K562 (cell line): ENCODE results near the gene DRAXIN. TPM values are rescaled to one million over a fixed set of nuclear protein-coding genes. Genes with fewer than 3 reads are reported as not detected.

ENCODE experiments used
- BCLAF1 ChIP-seq, 2 experiments: fragments of 450-650 bp in 1 of 2; IDR thresholded peaks; 2 replicates each; pipeline ENCODE4 v1.6.1; 2011 to 2017; ENCODE audit warnings: low read depth in 2 of 2, antibody characterized with exemption in 1 of 2, borderline replicate concordance in 1 of 2, low read length in 1 of 2, mild to moderate bottlenecking in 1 of 2, mixed read lengths in 1 of 2; ENCODE audit not compliant: control insufficient read depth in 1 of 2
- CC2D1A ChIP-seq: fragments of 450-650 bp; IDR thresholded peaks from 2 replicates; pipeline ENCODE4 v1.6.1; 2017; ENCODE audit warnings: mild to moderate bottlenecking
- DPF2 ChIP-seq: fragments of 450-650 bp; IDR thresholded peaks from 2 replicates; pipeline ENCODE4 v1.6.1; 2016
- ETS1 ChIP-seq: conservative IDR thresholded peaks from 2 replicates; pipeline ENCODE4 v1.6.1; 2011; ENCODE audit warnings: low read depth, mild to moderate bottlenecking, low read length; ENCODE audit not compliant: control insufficient read depth
- HMG20A ChIP-seq: fragments of 450-650 bp; formaldehyde crosslinking; conservative IDR thresholded peaks from 2 replicates; pipeline ENCODE4 v1.4.0; 2020; ENCODE audit warnings: mild to moderate bottlenecking, mixed read lengths
- HNRNPK ChIP-seq: fragments of 200-400 bp; formaldehyde crosslinking; IDR thresholded peaks from one replicate; pipeline ENCODE4 v1.6.1; 2018; ENCODE audit warnings: mild to moderate bottlenecking, low read depth, low read length; ENCODE audit not compliant: poor library complexity, severe bottlenecking
- MAZ ChIP-seq, 2 experiments: fragments of 450-650 bp in 1 of 2; sonication (generic) in 1 of 2; formaldehyde crosslinking; IDR thresholded peaks in 1 of 2; conservative IDR thresholded peaks in 1 of 2; 2 replicates each; pipeline versions ENCODE4 v1.4.0 to v1.5.0; 2020; ENCODE audit warnings: mild to moderate bottlenecking in 1 of 2, missing genetic modification reagents in 1 of 2
- NR4A1 ChIP-seq, 2 experiments: fragments of 250-450 bp in 1 of 2; fragments of 450-650 bp in 1 of 2; sonication (Bioruptor Pico) in 1 of 2; IDR thresholded peaks; 2 replicates each; pipeline versions ENCODE4 v1.4.0 to v1.6.1; 2016 to 2020; ENCODE audit warnings: mild to moderate bottlenecking in 2 of 2, missing compliant biosample characterization in 1 of 2, missing genetic modification characterization in 1 of 2, moderate library complexity in 1 of 2
- POLR2B ChIP-seq: fragments of 450-650 bp; IDR thresholded peaks from 2 replicates; pipeline ENCODE4 v1.6.1; 2018; ENCODE audit warnings: low read depth; ENCODE audit not compliant: partially characterized antibody
- POU5F1 ChIP-seq: fragments of 150-350 bp; IDR thresholded peaks from 2 replicates; pipeline ENCODE4 v1.6.1; 2014; ENCODE audit warnings: borderline replicate concordance, low read length, low read depth, mild to moderate bottlenecking; ENCODE audit not compliant: partially characterized antibody
- RNF2 ChIP-seq: sonication (generic); IDR thresholded peaks from 2 replicates; pipeline ENCODE4 v1.6.1; 2016
- SNAPC5 ChIP-seq: fragments of 250-450 bp; sonication (Bioruptor Pico); IDR thresholded peaks from 2 replicates; pipeline ENCODE4 v1.8.0; 2021; ENCODE audit warnings: moderate library complexity, mild to moderate bottlenecking, inconsistent platforms
- TGIF2 ChIP-seq: sonication (generic); formaldehyde crosslinking; IDR thresholded peaks from 2 replicates; pipeline ENCODE4 v1.8.1; 2022; ENCODE audit warnings: mild to moderate bottlenecking, missing genetic modification reagents, moderate library complexity
- ZKSCAN8 ChIP-seq: fragments of 200-800 bp; sonication (Bioruptor generic); IDR thresholded peaks from 2 replicates; pipeline ENCODE4 v1.6.1; 2016; ENCODE audit warnings: missing genetic modification characterization, missing compliant biosample characterization
- ZNF512 ChIP-seq: IDR thresholded peaks from 2 replicates; pipeline ENCODE4 v1.6.1; 2016; ENCODE audit warnings: missing genetic modification characterization, missing compliant biosample characterization
- ZNF740 ChIP-seq, 3 experiments: fragments of 200-800 bp in 1 of 3; sonication (Bioruptor generic) in 1 of 3; sonication (generic) in 1 of 3; formaldehyde crosslinking in 1 of 3; IDR thresholded peaks; 2 replicates each; pipeline versions ENCODE4 v1.6.1 to v1.8.0; 2016 to 2022; ENCODE audit warnings: mild to moderate bottlenecking in 2 of 3, missing compliant biosample characterization in 2 of 3, missing genetic modification characterization in 2 of 3, missing genetic modification reagents in 1 of 3
- ZNF830 ChIP-seq: fragments of 250-450 bp; sonication (Bioruptor Pico); IDR thresholded peaks from 2 replicates; pipeline ENCODE4 v1.5.0; 2021; ENCODE audit warnings: mild to moderate bottlenecking
- polyA plus RNA-seq, 8 experiments: library from polyadenylated mRNA; depleted of rRNA in 4 of 8; stranded (reverse) in 5 of 8; unstranded in 3 of 8; fragments of >200 nt; fragmentation: Nextera tagmentation in 2 of 8; fragmentation: Illumina TruSeq in 1 of 8; extraction: Ambion mirVana in 2 of 8; extraction: Trizol in 1 of 8; gene quantifications; 2 replicates each; pipeline versions ENCODE4 v1.2.1 to v1.2.3, GENCODE V29; 2011 to 2014; ENCODE audit warnings: inconsistent platforms in 1 of 8, missing spikeins in 1 of 8
- total RNA-seq, 7 experiments: library from RNA; depleted of rRNA in 6 of 7; stranded (reverse); fragments of >200 nt in 6 of 7; fragmentation: Illumina TruSeq in 2 of 7; extraction: Trizol in 2 of 7; gene quantifications; 2 replicates each; pipeline versions ENCODE4 v1.2.1 to v1.2.3, GENCODE V29; 2011 to 2021; ENCODE audit warnings: low replicate concordance in 1 of 7

Gene DRAXIN
- total and polyA plus RNA-seq, 9 of the 15 experiments (the other 6 are each of a cell fraction or from before 2014, with no cell fraction given): 0.01 to 0.04 (median 0.01) TPM; not detected in 6

GRCh38 chr1:11648732-11649158, 42.8 kb upstream of the DRAXIN start (continued):
- no peak for TF ChIP-seq SNAPC5 (CRISPR knock-in tag)
- TF ChIP-seq CC2D1A: no peak
- TF ChIP-seq RNF2: no peak
- no peak for TF ChIP-seq BCLAF1 (IDR thresholded peaks at IDR 0.05; ENCODE audit: borderline replicate concordance in 1 of 2, control insufficient read depth in 1 of 2, low read depth in 2 of 2, low read length in 1 of 2)
- TF ChIP-seq HNRNPK: no peak
- no peak for TF ChIP-seq HMG20A (CRISPR knock-in tag)
- no peak for TF ChIP-seq POLR2B
- no peak for TF ChIP-seq POU5F1
- no peak for TF ChIP-seq ZNF512
- no peak for TF ChIP-seq ZNF830 (CRISPR knock-in tag)
- TF ChIP-seq TGIF2 (CRISPR knock-in tag): no peak
- 0 out of 4 replicates have a peak, but pooled peaks of 1 of the 2 experiments have one; percentile 5 for TF ChIP-seq MAZ (CRISPR knock-in tag; conservative IDR thresholded peaks at IDR 0.05 in 1 of 2, IDR thresholded peaks at IDR 0.05 in 1 of 2)
- peak; percentile 36; the same call in 1 of the 2 replicates for TF ChIP-seq ZNF740 (CRISPR knock-in tag; IDR thresholded peaks at IDR 0.05)
- TF ChIP-seq ZNF740 (tag; IDR thresholded peaks at IDR 0.05): no peak
- no peak for TF ChIP-seq ETS1
- TF ChIP-seq ZKSCAN8: no peak
- TF ChIP-seq DPF2: no peak
- TF ChIP-seq NR4A1 (CRISPR knock-in tag; IDR thresholded peaks at IDR 0.05): no peak
- no peak for TF ChIP-seq NR4A1 (tag; IDR thresholded peaks at IDR 0.05)
